Measurements from ENCODE around the gene AUTS2.

The AUTS2 gene

GRCh38 chr7:70416347-70416985, 818.2 kb downstream of the AUTS2 start:
- intact Hi-C loops (cut with DNase I; ENCODE audit: low total_unique reads): no loop called here
- no peak for TF ChIP-seq CTCF (IDR thresholded peaks at IDR 0.05)
- no peak for DNase-seq
- no peaks in the 10 kb centered on the region for H3K9me3 ChIP-seq
- H3K4me3 ChIP-seq: no peak overlapping the region
- no peaks in the 10 kb centered on the region for H3K4me1 ChIP-seq
- H3K36me3 ChIP-seq: no peaks in the 10 kb centered on the region
- no peak overlapping the region for H3K27ac ChIP-seq
- H3K27me3 ChIP-seq: no peaks in the 10 kb centered on the region

GRCh38 chr7:70416986-70417655, 818.8 kb downstream of the AUTS2 start:
- Histone ChIP-seq H3K27ac (no peak overlapping the region), H3K27me3 (no peaks in the 10 kb centered on the region), H3K36me3 (no peaks in the 10 kb centered on the region), H3K4me3 (no peak overlapping the region), H3K9me3 (no peaks in the 10 kb centered on the region), H3K4me1 (no peaks in the 10 kb centered on the region)
- intact Hi-C loops (cut with DNase I; ENCODE audit: low total_unique reads): no loop called here
- no peak for TF ChIP-seq CTCF (IDR thresholded peaks at IDR 0.05)
- DNase-seq: no peak

GRCh38 chr7:70419526-70420380, 821.5 kb downstream of the AUTS2 start:
- Histone ChIP-seq H3K4me1 (no peaks in the 10 kb centered on the region), H3K4me3 (no peak overlapping the region), H3K9me3 (no peaks in the 10 kb centered on the region), H3K36me3 (no peaks in the 10 kb centered on the region), H3K27ac (no peak overlapping the region), H3K27me3 (no peaks in the 10 kb centered on the region)
- no peak for DNase-seq
- TF ChIP-seq CTCF (IDR thresholded peaks at IDR 0.05): no peak
- intact Hi-C loops (cut with DNase I; ENCODE audit: low total_unique reads): no loop called here

- H3K27ac ChIP-seq: no peak overlapping the region
- no peak overlapping the region for H3K4me3 ChIP-seq
- no peaks in the 10 kb centered on the region for H3K4me1 ChIP-seq
- no peaks in the 10 kb centered on the region for H3K9me3 ChIP-seq
- H3K27me3 ChIP-seq: no peaks in the 10 kb centered on the region
- intact Hi-C loops (cut with DNase I; ENCODE audit: low total_unique reads): no loop called here
- H3K36me3 ChIP-seq: no peaks in the 10 kb centered on the region
- DNase-seq: no peak
- no peak for TF ChIP-seq CTCF (IDR thresholded peaks at IDR 0.05)
Measured at GRCh38 chr7:70420381-70420662, 822.0 kb downstream of the AUTS2 start.

GRCh38 chr7:70421319-70421718, 823.0 kb downstream of the AUTS2 start:
- H3K27ac ChIP-seq: no peak overlapping the region
- intact Hi-C loops (cut with DNase I; ENCODE audit: low total_unique reads): no loop called here
- no peak overlapping the region for H3K4me3 ChIP-seq
- DNase-seq: no peak
- H3K27me3 ChIP-seq: no peaks in the 10 kb centered on the region
- H3K36me3 ChIP-seq: no peaks in the 10 kb centered on the region
- no peaks in the 10 kb centered on the region for H3K9me3 ChIP-seq
- TF ChIP-seq CTCF (IDR thresholded peaks at IDR 0.05): no peak
- H3K4me1 ChIP-seq: no peaks in the 10 kb centered on the region
